C4-2B (cell line): Measurements from ENCODE around the gene REC114.

ENCODE experiments used
- ZFX ChIP-seq: fragments of 450-650 bp; IDR thresholded peaks from 2 replicates; pipeline ENCODE4 v1.6.1; 2017
- TF ChIP-seq, protein P1 (sequence below): fragments of 450-650 bp; conservative IDR thresholded peaks from 2 replicates; pipeline ENCODE4 v1.5.1; 2017; ENCODE audit warnings: mild to moderate bottlenecking

DNA sequence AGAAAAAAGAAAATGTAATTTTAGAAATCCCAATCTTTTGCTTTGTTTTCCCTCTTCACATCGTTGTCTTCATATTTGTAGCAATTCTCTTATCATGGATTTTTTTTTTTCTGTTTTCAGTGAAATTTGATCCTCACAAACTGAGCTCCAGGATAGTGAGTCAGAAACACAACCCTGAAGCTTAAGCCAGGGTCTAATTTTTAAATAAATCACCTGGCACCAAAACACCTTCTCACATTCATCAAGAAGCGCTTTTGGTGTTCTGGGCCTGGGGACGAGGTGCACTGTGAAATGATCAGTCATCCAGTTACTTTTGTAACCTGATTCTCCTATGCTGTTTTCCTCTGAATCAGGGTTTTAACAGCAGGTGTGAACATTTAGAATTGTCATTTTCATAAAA lies 87.7 kb downstream of the REC114 start:
- TF ChIP-seq, protein P1, sequence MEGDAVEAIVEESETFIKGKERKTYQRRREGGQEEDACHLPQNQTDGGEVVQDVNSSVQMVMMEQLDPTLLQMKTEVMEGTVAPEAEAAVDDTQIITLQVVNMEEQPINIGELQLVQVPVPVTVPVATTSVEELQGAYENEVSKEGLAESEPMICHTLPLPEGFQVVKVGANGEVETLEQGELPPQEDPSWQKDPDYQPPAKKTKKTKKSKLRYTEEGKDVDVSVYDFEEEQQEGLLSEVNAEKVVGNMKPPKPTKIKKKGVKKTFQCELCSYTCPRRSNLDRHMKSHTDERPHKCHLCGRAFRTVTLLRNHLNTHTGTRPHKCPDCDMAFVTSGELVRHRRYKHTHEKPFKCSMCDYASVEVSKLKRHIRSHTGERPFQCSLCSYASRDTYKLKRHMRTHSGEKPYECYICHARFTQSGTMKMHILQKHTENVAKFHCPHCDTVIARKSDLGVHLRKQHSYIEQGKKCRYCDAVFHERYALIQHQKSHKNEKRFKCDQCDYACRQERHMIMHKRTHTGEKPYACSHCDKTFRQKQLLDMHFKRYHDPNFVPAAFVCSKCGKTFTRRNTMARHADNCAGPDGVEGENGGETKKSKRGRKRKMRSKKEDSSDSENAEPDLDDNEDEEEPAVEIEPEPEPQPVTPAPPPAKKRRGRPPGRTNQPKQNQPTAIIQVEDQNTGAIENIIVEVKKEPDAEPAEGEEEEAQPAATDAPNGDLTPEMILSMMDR, result no peak
- TF ChIP-seq ZFX, result no peak
